HepG2 (cell line): Measurements from ENCODE around the gene DNAJA3. TPM values are rescaled to one million over a fixed set of nuclear protein-coding genes. Genes with fewer than 3 reads are reported as not detected.
A peak's percentile ranks its signal among the peaks of the same experiment; 100 is the strongest.

ENCODE experiments used
- GATA4 ChIP-seq: sonication (generic); IDR thresholded peaks from 2 replicates; pipeline ENCODE4 v1.6.1; 2016; ENCODE audit warnings: antibody characterized with exemption, low read depth, borderline replicate concordance
- HMG20B ChIP-seq: conservative IDR thresholded peaks from 2 replicates; pipeline ENCODE4 v1.6.1; 2016; ENCODE audit warnings: missing genetic modification reagents, missing compliant biosample characterization
- HOXA3 ChIP-seq: sonication (generic); formaldehyde crosslinking; IDR thresholded peaks from 2 replicates; pipeline ENCODE4 v1.5.0; 2020; ENCODE audit warnings: missing genetic modification reagents
- MAFF ChIP-seq: IDR thresholded peaks from 2 replicates; pipeline ENCODE4 v1.6.1; 2011; ENCODE audit warnings: low read depth, low read length, improper control_type of control experiment
- POLR2AphosphoS5 ChIP-seq: IDR thresholded peaks from 2 replicates; pipeline ENCODE4 v1.6.1; 2012; ENCODE audit warnings: low read depth, low read length
- SOX6 ChIP-seq, 2 experiments: fragments of 450-650 bp in 1 of 2; sonication (generic) in 1 of 2; formaldehyde crosslinking in 1 of 2; IDR thresholded peaks; 2 replicates each; pipeline versions ENCODE4 v1.4.0 to v1.6.1; 2017 to 2020; ENCODE audit warnings: antibody characterized with exemption in 1 of 2, mild to moderate bottlenecking in 1 of 2, missing genetic modification reagents in 1 of 2
- XRCC5 ChIP-seq: fragments of 200-400 bp; formaldehyde crosslinking; optimal IDR thresholded peaks from 2 replicates; pipeline ENCODE3; 2017; ENCODE audit warnings: mild to moderate bottlenecking, low read length
- ZFY ChIP-seq: sonication (generic); formaldehyde crosslinking; IDR thresholded peaks from 2 replicates; pipeline ENCODE4 v1.4.0; 2020; ENCODE audit warnings: missing genetic modification reagents
- ZNF7 ChIP-seq: IDR thresholded peaks from 2 replicates; pipeline ENCODE4 v1.6.1; 2016; ENCODE audit warnings: missing biosample characterization, missing genetic modification reagents
- ZNF766 ChIP-seq: sonication (generic); formaldehyde crosslinking; IDR thresholded peaks from 2 replicates; pipeline ENCODE4 v1.5.0; 2020; ENCODE audit warnings: missing genetic modification reagents, borderline replicate concordance
- polyA plus RNA-seq, 8 experiments: library from polyadenylated mRNA; depleted of rRNA in 3 of 8; stranded (reverse) in 7 of 8; unstranded in 1 of 8; fragments of >200 nt; fragmentation: Illumina TruSeq in 4 of 8; extraction: Trizol in 4 of 8; gene quantifications; 2 replicates each; pipeline versions ENCODE4 v1.2.1 to v1.2.3, GENCODE V29; 2011 to 2016; ENCODE audit warnings: low read depth in 4 of 8, missing spikeins in 1 of 8, mixed read lengths in 1 of 8; ENCODE audit not compliant: insufficient read depth in 1 of 8
- total RNA-seq, 5 experiments: library from RNA; depleted of rRNA; stranded (reverse); fragments of >200 nt; fragmentation: Illumina TruSeq; extraction: Trizol; gene quantifications; 2 replicates each; pipeline ENCODE4 v1.2.3, GENCODE V29; 2016; ENCODE audit warnings: low read depth in 1 of 5
- TF ChIP-seq, protein P1 (sequence below): sonication (generic); formaldehyde crosslinking; IDR thresholded peaks from one replicate; pipeline ENCODE4 v1.5.1; 2020; ENCODE audit warnings: mild to moderate bottlenecking, missing genetic modification reagents; ENCODE audit errors: not compliant biosample characterization
- TF ChIP-seq, protein P2 (sequence below): IDR thresholded peaks from 2 replicates; pipeline ENCODE4 v1.6.1; 2016; ENCODE audit warnings: missing compliant biosample characterization, missing genetic modification reagents, borderline replicate concordance
- TF ChIP-seq, protein P3 (sequence below): sonication (generic); formaldehyde crosslinking; IDR thresholded peaks from 2 replicates; pipeline ENCODE4 v1.4.0; 2020; ENCODE audit warnings: missing genetic modification reagents
- TF ChIP-seq, protein P4 (sequence below): sonication (generic); formaldehyde crosslinking; IDR thresholded peaks from 2 replicates; pipeline ENCODE4 v1.8.0; 2022; ENCODE audit warnings: mild to moderate bottlenecking, missing genetic modification reagents, moderate library complexity

Gene DNAJA3
- total and polyA plus RNA-seq, 2 of the 13 experiments (the other 11 are each of a cell fraction or from before 2014, with no cell fraction given): 77.0 to 83.3 TPM

DNA sequence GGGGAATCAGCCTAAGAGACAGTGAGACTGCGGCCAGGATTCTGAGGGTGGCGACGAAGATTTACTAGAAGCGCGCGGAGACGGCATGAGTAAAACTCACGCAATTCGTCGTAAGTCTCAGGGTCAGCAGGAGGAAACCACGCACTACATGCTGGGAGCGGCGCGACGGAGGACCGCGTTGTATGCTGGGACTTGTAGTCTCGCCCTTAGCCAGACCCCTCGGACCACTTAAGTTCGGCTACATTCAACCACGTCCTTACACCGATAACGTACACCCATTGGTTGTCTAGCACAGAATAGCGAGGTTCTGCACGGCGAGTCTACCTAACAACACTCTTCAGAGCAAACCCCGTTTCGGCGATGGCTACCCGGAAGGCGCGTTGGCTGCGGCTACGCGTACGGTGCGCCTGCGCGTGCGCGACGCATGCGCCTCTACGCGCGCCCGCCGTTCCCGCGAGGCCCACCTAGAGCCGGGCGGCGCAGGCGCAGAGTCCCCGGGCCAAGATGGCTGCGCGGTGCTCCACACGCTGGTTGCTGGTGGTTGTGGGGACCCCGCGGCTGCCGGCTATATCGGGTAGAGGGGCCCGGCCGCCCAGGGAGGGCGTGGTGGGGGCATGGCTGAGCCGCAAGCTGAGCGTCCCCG lies at the start of gene DNAJA3 (continued):
- TF ChIP-seq, protein P1, sequence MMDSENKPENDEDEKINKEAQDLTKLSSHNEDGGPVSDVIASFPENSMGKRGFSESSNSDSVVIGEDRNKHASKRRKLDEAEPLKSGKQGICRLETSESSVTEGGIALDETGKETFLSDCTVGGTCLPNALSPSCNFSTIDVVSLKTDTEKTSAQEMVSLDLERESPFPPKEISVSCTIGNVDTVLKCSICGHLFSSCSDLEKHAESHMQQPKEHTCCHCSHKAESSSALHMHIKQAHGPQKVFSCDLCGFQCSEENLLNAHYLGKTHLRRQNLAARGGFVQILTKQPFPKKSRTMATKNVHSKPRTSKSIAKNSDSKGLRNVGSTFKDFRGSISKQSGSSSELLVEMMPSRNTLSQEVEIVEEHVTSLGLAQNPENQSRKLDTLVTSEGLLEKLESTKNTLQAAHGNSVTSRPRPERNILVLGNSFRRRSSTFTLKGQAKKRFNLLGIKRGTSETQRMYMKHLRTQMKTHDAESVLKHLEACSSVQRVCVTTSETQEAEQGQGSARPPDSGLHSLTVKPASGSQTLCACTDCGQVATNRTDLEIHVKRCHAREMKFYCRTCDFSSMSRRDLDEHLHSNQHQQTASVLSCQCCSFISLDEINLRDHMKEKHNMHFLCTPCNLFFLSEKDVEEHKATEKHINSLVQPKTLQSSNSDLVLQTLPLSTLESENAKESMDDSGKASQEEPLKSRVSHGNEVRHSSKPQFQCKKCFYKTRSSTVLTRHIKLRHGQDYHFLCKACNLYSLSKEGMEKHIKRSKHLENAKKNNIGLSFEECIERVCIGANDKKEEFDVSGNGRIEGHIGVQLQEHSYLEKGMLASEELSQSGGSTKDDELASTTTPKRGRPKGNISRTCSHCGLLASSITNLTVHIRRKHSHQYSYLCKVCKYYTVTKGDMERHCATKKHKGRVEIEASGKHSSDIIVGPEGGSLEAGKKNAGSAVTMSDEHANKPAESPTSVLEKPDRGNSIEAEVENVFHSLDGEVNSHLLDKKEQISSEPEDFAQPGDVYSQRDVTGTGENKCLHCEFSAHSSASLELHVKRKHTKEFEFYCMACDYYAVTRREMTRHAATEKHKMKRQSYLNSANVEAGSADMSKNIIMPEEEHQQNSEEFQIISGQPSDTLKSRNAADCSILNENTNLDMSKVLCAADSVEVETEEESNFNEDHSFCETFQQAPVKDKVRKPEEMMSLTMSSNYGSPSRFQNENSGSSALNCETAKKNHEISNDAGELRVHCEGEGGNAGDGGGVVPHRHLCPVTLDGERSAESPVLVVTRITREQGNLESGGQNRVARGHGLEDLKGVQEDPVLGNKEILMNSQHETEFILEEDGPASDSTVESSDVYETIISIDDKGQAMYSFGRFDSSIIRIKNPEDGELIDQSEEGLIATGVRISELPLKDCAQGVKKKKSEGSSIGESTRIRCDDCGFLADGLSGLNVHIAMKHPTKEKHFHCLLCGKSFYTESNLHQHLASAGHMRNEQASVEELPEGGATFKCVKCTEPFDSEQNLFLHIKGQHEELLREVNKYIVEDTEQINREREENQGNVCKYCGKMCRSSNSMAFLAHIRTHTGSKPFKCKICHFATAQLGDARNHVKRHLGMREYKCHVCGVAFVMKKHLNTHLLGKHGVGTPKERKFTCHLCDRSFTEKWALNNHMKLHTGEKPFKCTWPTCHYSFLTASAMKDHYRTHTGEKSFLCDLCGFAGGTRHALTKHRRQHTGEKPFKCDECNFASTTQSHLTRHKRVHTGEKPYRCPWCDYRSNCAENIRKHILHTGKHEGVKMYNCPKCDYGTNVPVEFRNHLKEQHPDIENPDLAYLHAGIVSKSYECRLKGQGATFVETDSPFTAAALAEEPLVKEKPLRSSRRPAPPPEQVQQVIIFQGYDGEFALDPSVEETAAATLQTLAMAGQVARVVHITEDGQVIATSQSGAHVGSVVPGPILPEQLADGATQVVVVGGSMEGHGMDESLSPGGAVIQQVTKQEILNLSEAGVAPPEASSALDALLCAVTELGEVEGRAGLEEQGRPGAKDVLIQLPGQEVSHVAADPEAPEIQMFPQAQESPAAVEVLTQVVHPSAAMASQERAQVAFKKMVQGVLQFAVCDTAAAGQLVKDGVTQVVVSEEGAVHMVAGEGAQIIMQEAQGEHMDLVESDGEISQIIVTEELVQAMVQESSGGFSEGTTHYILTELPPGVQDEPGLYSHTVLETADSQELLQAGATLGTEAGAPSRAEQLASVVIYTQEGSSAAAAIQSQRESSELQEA (CRISPR knock-in tag): peak; percentile 94
- TF ChIP-seq ZNF766 (no peak; the same call in 1 of the 2 replicates), HMG20B (CRISPR knock-in tag) (no peak), SOX6 (IDR thresholded peaks at IDR 0.05) (no peak), SOX6 (CRISPR knock-in tag; IDR thresholded peaks at IDR 0.05) (no peak; the same call in 1 of the 2 replicates), ZNF7 (CRISPR knock-in tag) (no peak), POLR2AphosphoS5 (peak; percentile 93), ZFY (no peak), XRCC5 (no peak), MAFF (no peak), GATA4 (no peak), HOXA3 (CRISPR knock-in tag) (no peak)
- TF ChIP-seq, protein P2, sequence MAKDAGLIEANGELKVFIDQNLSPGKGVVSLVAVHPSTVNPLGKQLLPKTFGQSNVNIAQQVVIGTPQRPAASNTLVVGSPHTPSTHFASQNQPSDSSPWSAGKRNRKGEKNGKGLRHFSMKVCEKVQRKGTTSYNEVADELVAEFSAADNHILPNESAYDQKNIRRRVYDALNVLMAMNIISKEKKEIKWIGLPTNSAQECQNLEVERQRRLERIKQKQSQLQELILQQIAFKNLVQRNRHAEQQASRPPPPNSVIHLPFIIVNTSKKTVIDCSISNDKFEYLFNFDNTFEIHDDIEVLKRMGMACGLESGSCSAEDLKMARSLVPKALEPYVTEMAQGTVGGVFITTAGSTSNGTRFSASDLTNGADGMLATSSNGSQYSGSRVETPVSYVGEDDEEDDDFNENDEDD (CRISPR knock-in tag): peak; percentile 66
- TF ChIP-seq, protein P3, sequence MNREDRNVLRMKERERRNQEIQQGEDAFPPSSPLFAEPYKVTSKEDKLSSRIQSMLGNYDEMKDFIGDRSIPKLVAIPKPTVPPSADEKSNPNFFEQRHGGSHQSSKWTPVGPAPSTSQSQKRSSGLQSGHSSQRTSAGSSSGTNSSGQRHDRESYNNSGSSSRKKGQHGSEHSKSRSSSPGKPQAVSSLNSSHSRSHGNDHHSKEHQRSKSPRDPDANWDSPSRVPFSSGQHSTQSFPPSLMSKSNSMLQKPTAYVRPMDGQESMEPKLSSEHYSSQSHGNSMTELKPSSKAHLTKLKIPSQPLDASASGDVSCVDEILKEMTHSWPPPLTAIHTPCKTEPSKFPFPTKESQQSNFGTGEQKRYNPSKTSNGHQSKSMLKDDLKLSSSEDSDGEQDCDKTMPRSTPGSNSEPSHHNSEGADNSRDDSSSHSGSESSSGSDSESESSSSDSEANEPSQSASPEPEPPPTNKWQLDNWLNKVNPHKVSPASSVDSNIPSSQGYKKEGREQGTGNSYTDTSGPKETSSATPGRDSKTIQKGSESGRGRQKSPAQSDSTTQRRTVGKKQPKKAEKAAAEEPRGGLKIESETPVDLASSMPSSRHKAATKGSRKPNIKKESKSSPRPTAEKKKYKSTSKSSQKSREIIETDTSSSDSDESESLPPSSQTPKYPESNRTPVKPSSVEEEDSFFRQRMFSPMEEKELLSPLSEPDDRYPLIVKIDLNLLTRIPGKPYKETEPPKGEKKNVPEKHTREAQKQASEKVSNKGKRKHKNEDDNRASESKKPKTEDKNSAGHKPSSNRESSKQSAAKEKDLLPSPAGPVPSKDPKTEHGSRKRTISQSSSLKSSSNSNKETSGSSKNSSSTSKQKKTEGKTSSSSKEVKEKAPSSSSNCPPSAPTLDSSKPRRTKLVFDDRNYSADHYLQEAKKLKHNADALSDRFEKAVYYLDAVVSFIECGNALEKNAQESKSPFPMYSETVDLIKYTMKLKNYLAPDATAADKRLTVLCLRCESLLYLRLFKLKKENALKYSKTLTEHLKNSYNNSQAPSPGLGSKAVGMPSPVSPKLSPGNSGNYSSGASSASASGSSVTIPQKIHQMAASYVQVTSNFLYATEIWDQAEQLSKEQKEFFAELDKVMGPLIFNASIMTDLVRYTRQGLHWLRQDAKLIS (CRISPR knock-in tag): no peak
- TF ChIP-seq, protein P4, sequence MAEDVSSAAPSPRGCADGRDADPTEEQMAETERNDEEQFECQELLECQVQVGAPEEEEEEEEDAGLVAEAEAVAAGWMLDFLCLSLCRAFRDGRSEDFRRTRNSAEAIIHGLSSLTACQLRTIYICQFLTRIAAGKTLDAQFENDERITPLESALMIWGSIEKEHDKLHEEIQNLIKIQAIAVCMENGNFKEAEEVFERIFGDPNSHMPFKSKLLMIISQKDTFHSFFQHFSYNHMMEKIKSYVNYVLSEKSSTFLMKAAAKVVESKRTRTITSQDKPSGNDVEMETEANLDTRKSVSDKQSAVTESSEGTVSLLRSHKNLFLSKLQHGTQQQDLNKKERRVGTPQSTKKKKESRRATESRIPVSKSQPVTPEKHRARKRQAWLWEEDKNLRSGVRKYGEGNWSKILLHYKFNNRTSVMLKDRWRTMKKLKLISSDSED (CRISPR knock-in tag): peak; percentile 53; the same call in 1 of the 2 replicates
